ENCODE measurements around the gene BHLHE40.

Gene BHLHE40

GRCh38 chr3:5001135-5001534 is 21.9 kb downstream of the BHLHE40 start:
- no peak for DNase-seq (ENCODE audit: low spot score)

GRCh38 chr3:5001805-5002173 is 22.6 kb downstream of the BHLHE40 start:
- no peak for DNase-seq (ENCODE audit: low spot score)

- DNase-seq (ENCODE audit: low spot score): peak; percentile 54
Measured at GRCh38 chr3:5002174-5002870, 23.1 kb downstream of the BHLHE40 start.

- DNase-seq (ENCODE audit: low spot score): no peak
Measured at GRCh38 chr3:5002871-5003247, 23.6 kb downstream of the BHLHE40 start.

DNA sequence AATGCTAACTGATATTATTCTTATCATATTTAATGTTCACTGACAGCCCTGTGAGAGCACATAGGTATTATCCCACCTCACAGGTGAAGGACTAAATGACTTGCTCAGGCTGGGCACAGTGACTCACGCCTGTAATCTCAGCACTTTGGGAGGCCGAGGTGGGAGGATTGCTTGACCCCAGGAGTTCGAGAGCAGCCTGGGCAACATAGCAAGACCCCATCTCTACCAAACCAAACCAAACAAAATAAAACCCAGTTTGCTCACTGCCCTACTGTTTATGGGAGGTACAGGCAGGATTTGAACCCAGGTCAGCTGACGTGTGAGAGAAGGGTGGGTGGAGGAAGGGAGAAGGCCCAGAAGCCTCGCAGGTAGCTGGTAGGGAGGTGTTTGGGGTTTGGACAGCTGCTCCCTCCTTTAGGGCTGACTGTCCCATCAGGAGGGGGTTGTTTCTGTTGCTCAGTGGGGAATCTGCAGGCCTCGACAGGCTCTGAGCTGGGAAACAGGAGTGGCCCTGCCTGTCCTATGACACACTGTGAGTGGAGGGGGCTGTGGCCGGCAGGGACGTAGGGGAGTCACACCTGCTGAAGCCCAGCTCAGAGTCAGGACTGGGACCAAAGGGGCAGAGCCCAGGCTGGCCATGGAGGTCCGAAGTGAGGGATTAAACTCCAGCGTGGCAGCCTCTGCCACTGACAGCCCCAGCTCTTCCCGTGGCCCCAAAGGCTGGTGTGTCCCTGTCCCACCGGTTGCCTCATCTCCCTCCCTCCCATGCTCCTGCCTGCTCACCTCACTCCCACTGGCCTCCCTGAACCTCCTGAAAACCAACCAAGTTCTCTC is 25.3 kb downstream of the BHLHE40 start:
- no peak for DNase-seq (ENCODE audit: low spot score)

DNA sequence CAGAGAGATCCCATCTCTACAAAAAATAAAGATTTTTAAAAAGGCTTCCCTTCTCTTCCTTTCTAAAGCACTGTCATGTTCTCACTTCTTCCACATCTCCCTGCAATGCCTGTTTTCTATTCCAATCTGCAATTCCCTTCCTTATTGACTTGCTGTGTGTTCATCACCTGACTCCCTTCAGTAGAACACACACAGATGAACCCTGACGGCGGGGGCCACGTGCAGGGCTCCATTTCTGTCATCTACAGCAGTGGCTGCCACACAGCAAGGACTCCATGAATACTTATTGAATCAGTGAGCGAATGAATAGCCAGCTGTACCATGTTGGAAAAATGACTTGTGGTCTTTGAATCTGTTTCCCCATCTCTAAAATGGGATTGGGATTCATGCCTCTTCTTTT is 26.1 kb downstream of the BHLHE40 start:
- no peak for DNase-seq (ENCODE audit: low spot score)

GRCh38 chr3:5006755-5007202 is 27.5 kb downstream of the BHLHE40 start:
- DNase-seq (ENCODE audit: low spot score): peak; percentile 62

DNA sequence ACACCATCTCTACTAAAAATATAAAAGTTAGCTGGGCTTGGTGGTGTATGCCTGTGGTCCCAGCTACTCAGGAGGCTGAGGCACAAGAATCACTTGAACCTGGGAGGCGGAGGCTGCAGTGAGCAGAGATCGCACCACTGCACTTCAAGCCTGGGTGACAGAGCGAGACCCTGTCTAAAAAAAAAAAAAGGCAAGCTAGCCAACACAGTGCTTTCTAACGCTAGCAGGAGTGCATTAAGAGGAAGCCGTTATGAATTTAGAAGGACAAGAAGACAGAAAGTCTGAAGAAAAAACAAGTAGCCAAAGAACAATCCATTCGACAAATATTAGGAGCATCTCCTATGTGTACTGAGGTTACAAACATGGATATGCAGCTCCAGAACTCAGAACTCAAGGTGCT is 28.6 kb downstream of the BHLHE40 start:
- no peak for DNase-seq (ENCODE audit: low spot score)

GRCh38 chr3:5009506-5010109 is 30.4 kb downstream of the BHLHE40 start:
- DNase-seq (ENCODE audit: low spot score): no peak

GRCh38 chr3:5010140-5010539 is 30.9 kb downstream of the BHLHE40 start:
- DNase-seq (ENCODE audit: low spot score): no peak

- DNase-seq (ENCODE audit: low spot score): peak; percentile 40
Measured at GRCh38 chr3:5010706-5011554, 31.7 kb downstream of the BHLHE40 start.

DNA sequence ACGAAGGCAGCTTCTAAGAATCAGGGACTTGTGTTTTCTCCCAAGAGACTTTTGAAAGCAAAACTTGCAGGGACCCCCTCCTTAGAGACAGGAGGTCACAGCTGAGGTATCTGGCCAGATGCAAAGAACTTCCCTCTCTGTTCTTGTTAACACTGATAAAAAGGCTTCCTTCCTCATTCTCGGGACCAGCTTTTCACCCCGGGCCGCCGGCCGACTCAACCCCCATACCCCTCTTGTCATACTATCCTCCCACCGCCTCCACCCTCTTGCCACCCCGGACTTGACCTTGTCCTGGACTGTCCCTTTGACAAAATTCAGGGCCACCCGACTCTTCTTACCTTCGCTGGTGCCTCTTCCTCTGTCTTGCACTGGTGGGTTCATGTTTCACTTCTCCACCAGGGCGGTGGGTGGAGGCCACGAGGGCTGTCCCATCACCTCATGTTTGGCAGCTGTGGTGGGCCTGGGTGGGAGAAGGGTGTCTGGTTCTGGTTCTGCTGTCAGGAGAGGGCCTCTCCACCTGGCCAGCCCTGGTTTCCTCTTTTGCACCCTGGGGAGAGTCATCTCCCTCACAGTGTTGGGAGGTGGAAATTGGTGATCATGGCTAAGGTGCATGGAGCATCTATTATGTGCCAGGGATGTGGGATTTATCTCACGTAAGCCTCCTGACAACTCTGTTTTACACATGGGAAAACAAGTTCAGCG is 32.5 kb downstream of the BHLHE40 start:
- no peak for DNase-seq (ENCODE audit: low spot score)

DNA sequence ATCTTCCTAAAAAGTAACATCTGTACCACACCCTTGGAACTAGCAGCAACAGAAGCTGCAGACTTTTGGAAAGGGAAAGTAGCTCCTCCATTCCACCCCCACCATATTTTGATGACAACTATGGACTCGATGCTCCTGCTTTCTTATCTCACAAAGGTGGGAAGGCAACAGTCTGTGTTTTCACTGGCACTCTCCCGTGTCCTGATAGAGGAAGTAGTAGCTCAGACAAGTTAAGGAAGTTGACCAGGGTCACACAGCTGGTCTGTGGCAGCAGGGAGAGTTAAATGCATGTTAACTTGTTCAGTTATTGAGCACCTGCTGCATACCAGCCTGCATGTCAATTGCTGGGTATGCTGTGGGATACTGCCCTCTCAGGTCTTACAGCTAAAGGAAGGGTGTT is 33.1 kb downstream of the BHLHE40 start:
- no peak for DNase-seq (ENCODE audit: low spot score)

- no peak for DNase-seq (ENCODE audit: low spot score)
Measured at GRCh38 chr3:5013021-5013906, 34.0 kb downstream of the BHLHE40 start.

- DNase-seq (ENCODE audit: low spot score): no peak
Measured at GRCh38 chr3:5014391-5014790, 35.2 kb downstream of the BHLHE40 start.

DNA sequence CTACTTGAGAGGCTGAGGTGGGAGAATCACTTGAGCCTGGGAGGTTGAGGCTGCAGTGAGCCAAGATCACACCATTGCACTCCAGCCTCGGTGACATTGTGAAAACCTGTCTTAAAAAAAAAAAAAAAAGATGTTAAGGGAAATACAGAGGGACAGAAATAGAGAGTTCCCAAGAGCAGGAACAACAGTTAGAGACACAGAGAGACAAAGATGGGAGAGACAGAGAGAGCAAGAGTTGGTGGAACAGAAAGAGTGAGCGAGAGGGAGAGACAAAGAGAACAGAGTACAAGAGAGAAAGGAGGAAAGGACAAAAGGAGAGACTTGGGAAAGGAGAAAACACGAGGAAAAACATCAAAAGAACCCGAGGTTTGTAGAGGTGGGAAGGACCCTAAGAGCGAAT is 35.8 kb downstream of the BHLHE40 start:
- DNase-seq (ENCODE audit: low spot score): no peak

- DNase-seq (ENCODE audit: low spot score): peak; percentile 55
Measured at GRCh38 chr3:5016211-5017161, 37.2 kb downstream of the BHLHE40 start.

- no peak for DNase-seq (ENCODE audit: low spot score)
Measured at GRCh38 chr3:5017925-5018531, 38.8 kb downstream of the BHLHE40 start.
